Thyroid gland (tissue), 4 donors: ENCODE results near the gene NUDT1. TPM values are rescaled to one million over a fixed set of nuclear protein-coding genes. Genes with fewer than 3 reads are reported as not detected.

Experiments used
- DNase-seq, 2 donors: peaks; one replicate each; pipeline ENCODE4 v3.0.0-alpha.2; 2019
- H3K27ac ChIP-seq, 3 donors: fragments of 200-600 bp; sonication (generic); 1 replicate in 2 of 3; 2 replicates in 1 of 3; pipeline ENCODE4 v1.5.1; 2016 to 2019; ENCODE audit warnings: mild to moderate bottlenecking in 1 of 3, moderate library complexity in 1 of 3
- H3K27me3 ChIP-seq: fragments of 200-600 bp; sonication (generic); one replicate; pipeline ENCODE4 v1.5.1; 2019
- H3K36me3 ChIP-seq, 2 donors: fragments of 200-600 bp; sonication (generic); one replicate each; pipeline ENCODE4 v1.5.1; 2016 to 2019
- H3K4me1 ChIP-seq, 2 donors: fragments of 200-600 bp; sonication (generic); one replicate each; pipeline ENCODE4 v1.5.1; 2017 to 2019
- H3K4me3 ChIP-seq, 3 donors: fragments of 200-600 bp; sonication (generic); replicated peaks in 1 of 3; 1 replicate in 2 of 3; 2 replicates in 1 of 3; pipeline ENCODE4 v1.5.1; 2016; ENCODE audit warnings: mild to moderate bottlenecking in 1 of 3
- H3K9me3 ChIP-seq: fragments of 200-600 bp; sonication (generic); one replicate; pipeline ENCODE4 v1.5.1; 2017
- CTCF ChIP-seq, 6 experiments: fragments of 200-600 bp in 3 of 6; fragments of 450-650 bp in 3 of 6; sonication (generic) in 3 of 6; IDR thresholded peaks; one replicate each; pipeline ENCODE4 v1.5.1; 2016 to 2019; ENCODE audit warnings: antibody characterized with exemption in 6 of 6, mild to moderate bottlenecking in 2 of 6, inconsistent platforms in 1 of 6, moderate library complexity in 1 of 6
- POLR2A ChIP-seq, 2 donors: fragments of 450-650 bp; IDR thresholded peaks; one replicate each; pipeline ENCODE4 v1.6.1; 2017; ENCODE audit warnings: antibody characterized with exemption in 2 of 2, mild to moderate bottlenecking in 2 of 2, moderate library complexity in 1 of 2
- WGBS, 2 donors: methylation state at CpG; one replicate each; pipeline ENCODE4 v1.1.5; 2017; 5-methylcytosine and 5-hydroxymethylcytosine counted together
- intact Hi-C: fragments of 100-400 bp; cut with DNase I; formaldehyde crosslinking; loops from one replicate; pipeline ENCODE4 v1.15.1; 2023
- total RNA-seq, 4 donors: library from RNA; depleted of rRNA; stranded (reverse); fragments of >200 nt; gene quantifications; one replicate each; pipeline ENCODE4 v1.2.3, GENCODE V29; 2016

NUDT1 gene
- total RNA-seq, 4 donors from 2014 or later = 7.0 to 11.9 (median 9.8) TPM

GRCh38 chr7:2257046-2257551 is 15.1 kb downstream of the NUDT1 start:
- Histone ChIP-seq H3K27me3 (no peaks in the 10 kb centered on the region), H3K27ac (no peak overlapping the region), H3K36me3 (peaks cover 6 to 8% of the 10 kb centered on the region in 2 donors), H3K9me3 (no peaks in the 10 kb centered on the region), H3K4me3 (no peak overlapping the region), H3K4me1 (peaks cover 3 to 4% of the 10 kb centered on the region in 2 donors)
- intact Hi-C loops = no loop called here
- 97 to 98% methylated on average over 27 to 36 of the region's 38 CpGs for WGBS, 2 donors
- no peak for TF ChIP-seq POLR2A (IDR thresholded peaks at IDR 0.05)
- no peak for TF ChIP-seq CTCF (IDR thresholded peaks at IDR 0.05)
- DNase-seq = no peak

- intact Hi-C loops = no loop called here
- H3K4me3 ChIP-seq = no peak overlapping the region
- WGBS, 2 donors = 95 to 96% methylated on average over 16 to 17 of the region's 17 CpGs
- H3K36me3 ChIP-seq = peaks cover 6 to 8% of the 10 kb centered on the region in 2 donors
- H3K4me1 ChIP-seq = peaks cover 3 to 4% of the 10 kb centered on the region in 2 donors
- no peak overlapping the region for H3K27ac ChIP-seq
- H3K9me3 ChIP-seq = no peaks in the 10 kb centered on the region
- TF ChIP-seq POLR2A (IDR thresholded peaks at IDR 0.05) = no peak
- TF ChIP-seq CTCF (IDR thresholded peaks at IDR 0.05) = no peak
- no peaks in the 10 kb centered on the region for H3K27me3 ChIP-seq
- no peak for DNase-seq
Observed at GRCh38 chr7:2257651-2258050, 15.6 kb downstream of the NUDT1 start.

GRCh38 chr7:2258661-2259365 is 16.8 kb downstream of the NUDT1 start:
- TF ChIP-seq CTCF (IDR thresholded peaks at IDR 0.05) (no peak), POLR2A (IDR thresholded peaks at IDR 0.05) (no peak)
- Histone ChIP-seq H3K4me1 (peaks cover 3 to 4% of the 10 kb centered on the region in 2 donors), H3K27me3 (no peaks in the 10 kb centered on the region), H3K36me3 (peaks cover 8% of the 10 kb centered on the region in 2 donors), H3K9me3 (no peaks in the 10 kb centered on the region), H3K4me3 (no peak overlapping the region), H3K27ac (no peak overlapping the region)
- DNase-seq = no peak
- intact Hi-C loops = no loop called here
- 87 to 95% methylated on average over 17 to 18 of the region's 34 CpGs for WGBS, 2 donors

- DNase-seq = peak; percentile 19 to 53
- Histone ChIP-seq H3K27me3 (no peaks in the 10 kb centered on the region), H3K36me3 (peaks cover 8% of the 10 kb centered on the region in 2 donors), H3K27ac (no peak overlapping the region), H3K9me3 (no peaks in the 10 kb centered on the region), H3K4me3 (no peak overlapping the region), H3K4me1 (peaks cover 3 to 4% of the 10 kb centered on the region in 2 donors)
- 58 to 77% methylated on average over 4 to 9 of the region's 9 CpGs for WGBS, 2 donors
- intact Hi-C loops = no loop called here
- no peak for TF ChIP-seq POLR2A (IDR thresholded peaks at IDR 0.05)
- TF ChIP-seq CTCF (IDR thresholded peaks at IDR 0.05) = no peak
Observed at GRCh38 chr7:2259480-2259879, 17.5 kb downstream of the NUDT1 start.

GRCh38 chr7:2260820-2261219 is 18.8 kb downstream of the NUDT1 start:
- TF ChIP-seq POLR2A (IDR thresholded peaks at IDR 0.05) (no peak), CTCF (IDR thresholded peaks at IDR 0.05) (no peak)
- no peak overlapping the region for H3K27ac ChIP-seq
- H3K36me3 ChIP-seq = peaks cover 8% of the 10 kb centered on the region in 2 donors
- intact Hi-C loops = no loop called here
- no peak overlapping the region for H3K4me3 ChIP-seq
- no peaks in the 10 kb centered on the region for H3K9me3 ChIP-seq
- 36 to 57% methylated on average over 5 of the region's 5 CpGs for WGBS, 2 donors
- no peaks in the 10 kb centered on the region for H3K27me3 ChIP-seq
- peak; percentile 86 to 93 for DNase-seq
- H3K4me1 ChIP-seq = peaks cover 3 to 4% of the 10 kb centered on the region in 2 donors
